C4-2B (cell line): Measurements from ENCODE around the gene FBXL4.

ENCODE experiments used
- CTCF ChIP-seq: fragments of 450-650 bp; conservative IDR thresholded peaks from 2 replicates; pipeline ENCODE4 v1.5.1; 2017; ENCODE audit warnings: mild to moderate bottlenecking
- ZFX ChIP-seq: fragments of 450-650 bp; IDR thresholded peaks from 2 replicates; pipeline ENCODE4 v1.6.1; 2017

- TF ChIP-seq CTCF (no peak), ZFX (no peak)
Measured at GRCh38 chr6:98929498-98930060, 18.2 kb downstream of the FBXL4 start.
